HCT116 (cell line): ENCODE measurements around the gene SUPT4H1. TPM values are rescaled to one million over a fixed set of nuclear protein-coding genes. Genes with fewer than 3 reads are reported as not detected.

ENCODE experiments used
- ATAC-seq: fragments of 200-7000 bp; cut with Tn5 transposase; 2 replicates; pipeline ENCODE4 v1.9.1; 2020; ENCODE audit warnings: mild to moderate bottlenecking, moderate library complexity
- BruUV-seq: library from RNA; stranded (reverse); fragments of 400-500 nt; replicated peaks from 2 replicates; lab custom pipeline; 2021; lab: Mats Ljungman, UMichigan
- CTCF ChIA-PET: fragments of 300-600 bp; sonication (Branson Sonifier 250); formaldehyde crosslinking; loops from one replicate; lab custom pipeline; 2021; ENCODE audit warnings: antibody characterized with exemption; lab: Charles Lee
- POLR2A ChIA-PET: fragments of 300-600, 350-600 bp; sonication (Branson Sonifier 250); formaldehyde crosslinking; loops from one replicate; lab custom pipeline; 2021; ENCODE audit warnings: antibody characterized with exemption; lab: Charles Lee
- RAD21 ChIA-PET, 2 experiments: fragments of 300-600 bp; sonication (Branson Sonifier 250); formaldehyde crosslinking; loops; one replicate each; lab custom pipeline; 2023; ENCODE audit warnings: low total read pairs in 2 of 2; ENCODE audit not compliant: uncharacterized antibody in 2 of 2, unreplicated experiment in 2 of 2, low non-redundant PET in 1 of 2; lab: Charles Lee
- DNase-seq: peaks from one replicate; pipeline ENCODE4 v3.0.0-alpha.2; 2010; ENCODE audit warnings: low read depth, low spot score
- H2AFZ ChIP-seq: fragments of 200-600 bp; shearing (Covaris generic), sonication (generic); 2 replicates; pipeline ENCODE4 v1.6.1; 2017; ENCODE audit warnings: low read depth, mixed run types, mixed read lengths, antibody characterized with exemption, low read length; ENCODE audit not compliant: poor library complexity, severe bottlenecking
- H3K27ac ChIP-seq: 2 replicates; pipeline ENCODE4 v1.5.1; 2012; ENCODE audit warnings: low read depth, low read length
- H3K27me3 ChIP-seq: fragments of 200-600 bp; sonication (generic); 2 replicates; pipeline ENCODE4 v1.6.1; 2016; ENCODE audit warnings: mixed run types, low read length, mixed read lengths; ENCODE audit not compliant: insufficient read depth
- H3K36me3 ChIP-seq, 2 experiments: fragments of 200-500 bp in 1 of 2; fragments of 200-600 bp in 1 of 2; sonication (Bioruptor generic) in 1 of 2; sonication (generic) in 1 of 2; 2 replicates each; pipeline versions ENCODE4 v1.5.1 to v1.6.1; 2014 to 2016; ENCODE audit warnings: low read length in 2 of 2, inconsistent platforms in 1 of 2, mixed read lengths in 1 of 2, mixed run types in 1 of 2; ENCODE audit not compliant: insufficient read depth in 2 of 2, control insufficient read depth in 1 of 2
- H3K4me1 ChIP-seq, 2 experiments: fragments of 200-600 bp in 1 of 2; sonication (generic) in 1 of 2; 2 replicates each; pipeline versions ENCODE4 v1.5.1 to v1.6.1; 2012 to 2017; ENCODE audit warnings: low read length in 2 of 2, inconsistent platforms in 1 of 2, mild to moderate bottlenecking in 1 of 2, mixed read lengths in 1 of 2, mixed run types in 1 of 2, moderate library complexity in 1 of 2; ENCODE audit not compliant: insufficient read depth in 2 of 2, control insufficient read depth in 1 of 2
- H3K4me2 ChIP-seq: fragments of 200-600 bp; sonication (generic); 2 replicates; pipeline ENCODE4 v1.6.1; 2017; ENCODE audit warnings: mixed run types, low read length, mixed read lengths
- H3K4me3 ChIP-seq, 2 experiments: fragments of 200-600 bp in 1 of 2; sonication (generic) in 1 of 2; replicated peaks in 1 of 2; 2 replicates each; pipeline ENCODE4 v1.5.1; 2011 to 2016; ENCODE audit warnings: low read length in 2 of 2, control low read depth in 1 of 2, low read depth in 1 of 2, mild to moderate bottlenecking in 1 of 2, mixed read lengths in 1 of 2, mixed run types in 1 of 2
- H3K79me2 ChIP-seq: fragments of 200-600 bp; sonication (generic); 2 replicates; pipeline ENCODE4 v1.6.1; 2017; ENCODE audit warnings: mild to moderate bottlenecking, mixed run types, low read length, moderate library complexity, mixed read lengths; ENCODE audit not compliant: insufficient read depth
- H3K9ac ChIP-seq: fragments of 200-600 bp; sonication (generic); 2 replicates; pipeline ENCODE4 v1.6.1; 2016; ENCODE audit warnings: low read length, mixed read lengths
- H3K9me2 ChIP-seq: fragments of 200-600 bp; sonication (generic), shearing (Covaris generic); 2 replicates; pipeline ENCODE4 v1.6.1; 2017; ENCODE audit warnings: mixed run types, mild to moderate bottlenecking, moderate library complexity; ENCODE audit not compliant: insufficient read depth
- H3K9me3 ChIP-seq, 2 experiments: fragments of 200-500 bp in 1 of 2; fragments of 200-600 bp in 1 of 2; sonication (Bioruptor generic) in 1 of 2; sonication (generic) in 1 of 2; 2 replicates each; pipeline ENCODE4 v1.6.1; 2014 to 2017; ENCODE audit warnings: low read length in 2 of 2, mixed read lengths in 2 of 2, inconsistent platforms in 1 of 2, low read depth in 1 of 2, mild to moderate bottlenecking in 1 of 2, mixed run types in 1 of 2, moderate library complexity in 1 of 2; ENCODE audit not compliant: control insufficient read depth in 1 of 2, insufficient read depth in 1 of 2
- H4K20me1 ChIP-seq: fragments of 200-600 bp; sonication (generic), shearing (Covaris generic); 2 replicates; pipeline ENCODE4 v1.6.1; 2017; ENCODE audit warnings: mixed run types, mild to moderate bottlenecking, moderate library complexity; ENCODE audit not compliant: insufficient read depth
- CBX3 ChIP-seq: IDR thresholded peaks from 2 replicates; pipeline ENCODE4 v1.6.1; 2012; ENCODE audit warnings: low read depth
- ELF1 ChIP-seq: IDR thresholded peaks from 2 replicates; pipeline ENCODE4 v1.6.1; 2012; ENCODE audit warnings: low read depth, borderline replicate concordance
- POLR2AphosphoS5 ChIP-seq: IDR thresholded peaks from 2 replicates; pipeline ENCODE4 v1.6.1; 2011; ENCODE audit warnings: mild to moderate bottlenecking, low read depth, low read length, moderate library complexity
- SRF ChIP-seq: IDR thresholded peaks from 2 replicates; pipeline ENCODE4 v1.6.1; 2012; ENCODE audit warnings: low read depth
- TCF7L2 ChIP-seq: IDR thresholded peaks from 2 replicates; pipeline ENCODE4 v1.7.0; 2011; ENCODE audit warnings: borderline replicate concordance, inconsistent platforms; ENCODE audit not compliant: insufficient read depth, insufficient read length; ENCODE audit errors: extremely low read depth
- intact Hi-C: fragments of 100-400 bp; cut with micrococcal nuclease; formaldehyde crosslinking; loops from 2 replicates; pipeline ENCODE4 v1.10.0; 2022
- total RNA-seq: library from RNA; stranded (reverse); gene quantifications from one replicate; pipeline ENCODE4 v1.2.1, GENCODE V29; 2021; ENCODE audit not compliant: unreplicated experiment

SUPT4H1 gene
- total RNA-seq, 1 experiment from 2014 or later: 118 TPM

DNA sequence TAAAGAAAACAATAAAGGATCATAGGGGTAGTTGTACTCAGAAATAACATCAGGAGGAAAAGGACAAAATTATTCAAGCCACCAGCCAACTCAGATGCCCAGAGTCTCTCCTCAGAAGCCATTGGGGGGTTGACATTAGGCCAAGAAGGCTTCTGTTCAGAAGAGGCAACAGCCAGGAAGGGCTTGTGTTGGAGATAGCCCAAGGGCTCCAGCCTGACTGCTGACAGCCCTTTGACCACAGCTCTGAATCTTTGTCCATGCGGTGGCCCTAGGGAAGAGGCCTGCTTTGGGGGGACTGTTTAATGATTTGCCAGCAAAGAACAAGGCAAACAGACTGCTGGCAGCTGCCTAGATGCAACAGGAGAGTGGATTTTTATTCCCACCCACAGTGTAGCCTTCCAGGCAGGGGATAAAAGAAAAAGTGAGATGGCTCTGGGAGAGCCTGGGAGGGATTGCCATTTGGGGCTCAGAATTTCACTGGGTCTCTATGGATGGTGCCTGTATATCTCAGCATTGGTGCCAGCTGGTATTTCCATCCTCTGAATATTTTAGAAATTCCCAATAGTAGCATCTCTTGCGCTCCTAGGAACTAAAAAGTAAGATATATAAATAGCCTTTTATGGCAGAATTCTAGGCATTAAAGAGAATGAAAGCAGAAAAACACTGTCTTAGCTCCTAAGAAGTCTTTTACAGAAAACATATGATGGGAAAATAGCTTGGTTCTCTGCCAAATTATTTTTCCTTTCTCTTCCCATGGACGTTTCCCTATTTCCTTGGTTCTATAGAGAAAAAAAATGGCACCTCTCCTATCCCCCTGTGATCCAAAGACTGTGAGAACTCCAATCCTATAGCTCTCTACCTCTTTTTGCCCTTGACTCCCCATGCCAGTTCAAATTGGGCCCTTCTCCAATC lies 29.4 kb upstream of the SUPT4H1 start:
- H4K20me1 ChIP-seq: no peaks in the 10 kb centered on the region
- BruUV-seq: no TSS peak
- ATAC-seq (no peak), DNase-seq (no peak)
- ChIA-PET RAD21 (no interaction called here), CTCF (interaction anchor here (1.0 kb wide), 1 partner anchor 33 kb away, joined by 3 read pairs; no protein-coding TSS in a partner anchor), POLR2A (interaction anchor here (1.7 to 3.1 kb wide), 2 partner anchors 36 to 250 kb away, joined by 4 to 11 read pairs; partner anchors contain the start of gene RNF43)
- H3K9me2 ChIP-seq: no peaks in the 10 kb centered on the region
- H3K36me3 ChIP-seq: peaks cover 0 to 7% of the 10 kb centered on the region in 2 experiments; a peak in 1 of 4 replicates
- no peak overlapping the region for H3K9ac ChIP-seq
- H3K79me2 ChIP-seq: peaks cover 96% of the 10 kb centered on the region
- no peak overlapping the region for H3K27ac ChIP-seq
- H3K9me3 ChIP-seq: no peaks in the 10 kb centered on the region
- TF ChIP-seq ELF1 (no peak), POLR2AphosphoS5 (no peak), TCF7L2 (no peak), CBX3 (no peak), SRF (no peak)
- intact Hi-C loops: no loop called here
- no peak overlapping the region for H3K4me2 ChIP-seq
- no peak overlapping the region for H3K4me3 ChIP-seq
- no peaks in the 10 kb centered on the region for H3K27me3 ChIP-seq
- H3K4me1 ChIP-seq: peaks cover 88 to 99% of the 10 kb centered on the region in 2 experiments
- no peak overlapping the region for H2AFZ ChIP-seq
